ENCODE data around the gene LCE2B.
"Not testable (repeated sequence)": the region's sequence is repeated elsewhere in the genome, so short reads cannot be mapped to it uniquely, and the experiment has no call there.

DNA sequence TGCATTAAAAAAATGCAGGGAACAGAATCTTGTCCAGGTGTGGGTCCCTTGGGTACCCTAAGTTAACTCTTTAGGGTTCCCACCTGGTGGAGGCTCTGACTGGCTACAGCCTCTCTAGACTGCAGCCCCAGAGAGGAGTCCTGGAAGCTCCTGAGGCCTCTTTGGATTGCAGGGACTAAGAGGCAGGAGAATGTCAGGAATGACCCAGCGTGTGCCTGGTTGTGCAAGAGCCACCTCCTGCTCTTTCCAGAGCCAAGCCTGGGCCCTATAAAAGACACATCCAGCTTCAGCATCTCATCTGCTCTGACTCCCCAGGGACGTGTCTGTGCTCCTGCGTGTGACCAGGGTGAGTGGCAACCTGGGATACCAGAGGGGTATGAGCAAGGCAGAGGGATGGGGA is 10.9 kb upstream of the LCE2B start, which contains the start of gene LCE2C:
- TF ChIP-seq, protein P1, sequence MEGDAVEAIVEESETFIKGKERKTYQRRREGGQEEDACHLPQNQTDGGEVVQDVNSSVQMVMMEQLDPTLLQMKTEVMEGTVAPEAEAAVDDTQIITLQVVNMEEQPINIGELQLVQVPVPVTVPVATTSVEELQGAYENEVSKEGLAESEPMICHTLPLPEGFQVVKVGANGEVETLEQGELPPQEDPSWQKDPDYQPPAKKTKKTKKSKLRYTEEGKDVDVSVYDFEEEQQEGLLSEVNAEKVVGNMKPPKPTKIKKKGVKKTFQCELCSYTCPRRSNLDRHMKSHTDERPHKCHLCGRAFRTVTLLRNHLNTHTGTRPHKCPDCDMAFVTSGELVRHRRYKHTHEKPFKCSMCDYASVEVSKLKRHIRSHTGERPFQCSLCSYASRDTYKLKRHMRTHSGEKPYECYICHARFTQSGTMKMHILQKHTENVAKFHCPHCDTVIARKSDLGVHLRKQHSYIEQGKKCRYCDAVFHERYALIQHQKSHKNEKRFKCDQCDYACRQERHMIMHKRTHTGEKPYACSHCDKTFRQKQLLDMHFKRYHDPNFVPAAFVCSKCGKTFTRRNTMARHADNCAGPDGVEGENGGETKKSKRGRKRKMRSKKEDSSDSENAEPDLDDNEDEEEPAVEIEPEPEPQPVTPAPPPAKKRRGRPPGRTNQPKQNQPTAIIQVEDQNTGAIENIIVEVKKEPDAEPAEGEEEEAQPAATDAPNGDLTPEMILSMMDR (IDR thresholded peaks at IDR 0.05; ENCODE audit: insufficient read depth, low read length) = not testable (repeated sequence)
- not testable (repeated sequence) for TF ChIP-seq POLR2AphosphoS5 (IDR thresholded peaks at IDR 0.05; ENCODE audit: low read depth)
